GM23338 (cell line): Measurements from ENCODE around the gene CBFA2T2. TPM values are rescaled to one million over a fixed set of nuclear protein-coding genes. Genes with fewer than 3 reads are reported as not detected.

Source experiments
- ATAC-seq: fragments of 200-7000 bp; cut with Tn5 transposase; 3 replicates; pipeline ENCODE4 v1.9.1; 2020
- DNase-seq: peaks from one replicate; pipeline ENCODE4 v3.0.0-alpha.2; 2015; ENCODE audit warnings: low spot score
- H2AFZ ChIP-seq: fragments of 200-600 bp; sonication (generic); 2 replicates; pipeline ENCODE4 v1.8.0; 2016; ENCODE audit warnings: antibody characterized with exemption, mild to moderate bottlenecking, moderate library complexity
- H3F3A ChIP-seq: fragments of 200-600 bp; sonication (generic); replicated peaks from 2 replicates; pipeline ENCODE4 v1.8.0; 2017; ENCODE audit warnings: antibody characterized with exemption, mixed run types, low read depth
- H3K27ac ChIP-seq: fragments of 200-600 bp; sonication (generic); 2 replicates; pipeline ENCODE4 v1.6.1; 2016; ENCODE audit warnings: low read depth
- H3K27me3 ChIP-seq: fragments of 200-600 bp; sonication (generic); 2 replicates; pipeline ENCODE4 v1.8.0; 2016; ENCODE audit warnings: mild to moderate bottlenecking, mixed run types, moderate library complexity; ENCODE audit not compliant: insufficient read depth
- H3K36me3 ChIP-seq: fragments of 200-600 bp; sonication (generic); 2 replicates; pipeline ENCODE4 v1.8.0; 2016; ENCODE audit warnings: mild to moderate bottlenecking; ENCODE audit not compliant: insufficient read depth
- H3K4me1 ChIP-seq: fragments of 200-600 bp; sonication (generic); 2 replicates; pipeline ENCODE4 v1.8.0; 2016; ENCODE audit warnings: mild to moderate bottlenecking, moderate library complexity; ENCODE audit not compliant: insufficient read depth
- H3K4me2 ChIP-seq: fragments of 200-600 bp; sonication (generic); 2 replicates; pipeline ENCODE4 v1.7.1; 2017; ENCODE audit warnings: mixed run types
- H3K4me3 ChIP-seq: fragments of 200-600 bp; sonication (generic); 2 replicates; pipeline ENCODE4 v1.6.1; 2016; ENCODE audit warnings: mixed run types
- H3K79me2 ChIP-seq: fragments of 200-600 bp; sonication (generic); replicated peaks from 2 replicates; pipeline ENCODE4 v1.8.0; 2017; ENCODE audit warnings: mild to moderate bottlenecking; ENCODE audit not compliant: insufficient read depth
- H3K9me2 ChIP-seq: fragments of 200-600 bp; sonication (generic); 2 replicates; pipeline ENCODE4 v1.8.0; 2017; ENCODE audit not compliant: insufficient read depth
- H4K20me1 ChIP-seq: fragments of 200-600 bp; sonication (generic); replicated peaks from 2 replicates; pipeline ENCODE4 v1.8.0; 2017; ENCODE audit warnings: mild to moderate bottlenecking; ENCODE audit not compliant: insufficient read depth
- H3K27ac Mint-ChIP-seq: 2 replicates; pipeline ENCODE4 v1.8.0; 2020; ENCODE audit warnings: inconsistent platforms, mild to moderate bottlenecking, moderate library complexity, mixed read lengths
- H3K27me3 Mint-ChIP-seq: 3 replicates; pipeline ENCODE4 v1.8.0; 2022; ENCODE audit warnings: low read depth, mild to moderate bottlenecking, moderate library complexity, mixed read lengths, inconsistent platforms; ENCODE audit not compliant: insufficient read depth, poor library complexity
- H3K36me3 Mint-ChIP-seq: 3 replicates; pipeline ENCODE4 v1.8.0; 2021; ENCODE audit warnings: low read depth, mild to moderate bottlenecking, inconsistent platforms, moderate library complexity, mixed read lengths
- H3K4me1 Mint-ChIP-seq: 3 replicates; pipeline ENCODE4 v1.8.0; 2020; ENCODE audit warnings: mild to moderate bottlenecking, inconsistent platforms, mixed read lengths
- H3K4me3 Mint-ChIP-seq: 3 replicates; pipeline ENCODE4 v1.8.0; 2021; ENCODE audit warnings: moderate library complexity, mild to moderate bottlenecking, inconsistent platforms, mixed read lengths
- H3K9me3 Mint-ChIP-seq: 3 replicates; pipeline ENCODE4 v1.8.0; 2020; ENCODE audit warnings: moderate library complexity, mild to moderate bottlenecking, inconsistent platforms, mixed read lengths
- CTCF ChIP-seq, 2 experiments: fragments of 200-600 bp in 1 of 2; sonication (generic) in 1 of 2; conservative IDR thresholded peaks; 2 replicates each; pipeline versions ENCODE4 v1.5.1 to v1.6.1; 2016 to 2017; ENCODE audit warnings: antibody characterized with exemption in 2 of 2, low read depth in 2 of 2, mild to moderate bottlenecking in 2 of 2, moderate library complexity in 1 of 2
- JUNB ChIP-seq: IDR thresholded peaks from one replicate; pipeline ENCODE4 v1.6.1; 2016; ENCODE audit warnings: antibody characterized with exemption; ENCODE audit not compliant: unreplicated experiment
- ZNF331 ChIP-seq: fragments of 250-450 bp; sonication (Bioruptor Pico); IDR thresholded peaks from 2 replicates; pipeline ENCODE4 v1.5.0; 2020; ENCODE audit warnings: low read depth, mild to moderate bottlenecking, moderate library complexity
- ZNF462 ChIP-seq: fragments of 250-450 bp; sonication (Bioruptor Pico); IDR thresholded peaks from 2 replicates; pipeline ENCODE4 v1.5.0; 2020; ENCODE audit warnings: mild to moderate bottlenecking, moderate library complexity
- polyA plus RNA-seq: library from polyadenylated mRNA; unstranded; fragments of >200 nt; fragmentation: Nextera tagmentation; extraction: Ambion mirVana; gene quantifications from 2 replicates; pipeline ENCODE4 v1.2.1, GENCODE V29; 2016
- total RNA-seq: library from RNA; depleted of rRNA; stranded (reverse); fragments of >200 nt; shearing (Covaris generic); gene quantifications from 2 replicates; pipeline ENCODE4 v1.2.3, GENCODE V29; 2014

CBFA2T2 gene
- total and polyA plus RNA-seq, 2 experiments from 2014 or later = 12.7 to 15.8 TPM

GRCh38 chr20:33681728-33682353 lies 191.9 kb downstream of the CBFA2T2 start:
- Mint-ChIP-seq H3K36me3 (peaks cover 29% of the 10 kb centered on the region), H3K4me3 (no peak overlapping the region), H3K27ac (0 out of 2 replicates have a peak overlapping the region, but pooled peaks have one; percentile 27), H3K4me1 (peaks cover 20% of the 10 kb centered on the region), H3K9me3 (no peaks in the 10 kb centered on the region; the same call in 2 of the 3 replicates), H3K27me3 (peaks cover 10% of the 10 kb centered on the region)
- ATAC-seq (no peak), DNase-seq (no peak)
- no peaks in the 10 kb centered on the region for H3K9me2 ChIP-seq
- TF ChIP-seq ZNF331 (CRISPR knock-in tag) (no peak), CTCF (conservative IDR thresholded peaks at IDR 0.05; ENCODE audit: low read depth in 2 of 2) (no peak), ZNF462 (CRISPR knock-in tag) (no peak), JUNB (no peak)
- no peak overlapping the region for H3K4me2 ChIP-seq
- no peak overlapping the region for H3K27ac ChIP-seq
- no peaks in the 10 kb centered on the region for H3K27me3 ChIP-seq
- H4K20me1 ChIP-seq = peaks cover 31% of the 10 kb centered on the region; the same call in 1 of the 2 replicates
- H3K36me3 ChIP-seq = peaks cover 4% of the 10 kb centered on the region; the same call in 1 of the 2 replicates
- peaks cover 39% of the 10 kb centered on the region for H3K79me2 ChIP-seq
- H3F3A ChIP-seq = 0 out of 2 replicates have a peak, but pooled peaks cover 5% of the 10 kb centered on the region
- H2AFZ ChIP-seq = no peak overlapping the region
- H3K4me3 ChIP-seq = no peak overlapping the region
- peaks cover 8% of the 10 kb centered on the region; the same call in 1 of the 2 replicates for H3K4me1 ChIP-seq
